Right forelimb (tissue), 1 donor: ENCODE data around the gene SLC25A19.

Experiments used
- DNase-seq: peaks from one replicate; pipeline ENCODE4 v3.0.0-alpha.2; 2018

SLC25A19 gene

DNA sequence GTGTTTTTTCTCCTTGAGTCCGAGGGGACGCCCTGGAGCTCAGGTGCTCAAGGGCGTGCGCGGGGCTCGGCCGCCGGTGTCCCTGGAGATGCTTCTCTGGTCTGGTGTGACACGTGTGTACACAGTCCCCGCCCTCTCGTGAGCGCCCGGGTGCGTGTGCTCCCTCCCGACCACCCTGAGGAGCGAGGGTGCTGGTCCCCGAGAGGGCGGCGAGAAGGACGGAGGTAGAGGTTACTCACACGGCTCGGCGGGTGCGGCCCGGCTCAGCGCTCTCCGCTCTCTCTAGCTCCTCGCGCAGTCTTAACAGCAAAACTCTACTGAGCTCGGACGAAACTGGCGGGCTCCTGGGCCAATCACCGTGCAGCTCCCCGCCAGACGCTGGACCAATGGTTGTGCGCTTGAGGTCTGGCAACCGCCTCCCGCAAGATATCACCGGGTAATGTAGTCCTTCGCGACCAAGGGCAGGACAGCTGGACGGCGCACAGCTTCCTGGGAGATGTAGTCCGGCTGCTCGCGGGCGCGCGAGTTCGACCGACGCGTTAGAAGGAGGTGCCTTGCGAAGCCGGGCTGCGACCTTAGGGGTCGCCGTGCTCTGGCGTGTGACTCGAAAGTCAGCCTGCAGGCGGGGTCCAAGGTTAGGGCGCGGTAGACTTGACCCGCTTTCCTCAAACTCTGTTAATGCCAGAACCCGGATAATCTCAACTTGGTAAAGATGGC is at the start of gene SLC25A19:
Gene SLC25A19 (minus strand): TSS at position 319 of the 717 bp plus-strand sequence. CDS start 2,669 bp downstream, outside the sequence.
- peak; percentile 96 for DNase-seq

DNA sequence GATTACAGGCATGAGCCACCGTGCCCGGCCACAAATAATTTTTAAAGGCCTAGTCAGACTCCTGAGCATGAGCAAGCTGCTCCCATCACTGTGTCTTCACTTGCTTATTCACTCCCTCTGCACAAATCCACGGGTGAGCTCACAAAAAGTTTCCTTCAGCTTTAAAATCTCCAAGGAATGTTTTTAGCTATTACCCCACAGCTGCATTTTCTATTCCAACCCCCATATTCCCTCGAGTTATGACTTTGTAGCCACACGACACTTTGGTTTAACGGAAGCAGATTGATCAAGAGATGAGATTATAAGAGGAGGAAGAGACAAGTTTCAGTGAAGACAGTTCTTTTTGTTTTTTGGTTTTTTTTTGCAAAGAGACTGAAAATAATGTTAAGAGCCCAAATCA is 49.1 kb upstream of the SLC25A19 start:
- no peak for DNase-seq

DNA sequence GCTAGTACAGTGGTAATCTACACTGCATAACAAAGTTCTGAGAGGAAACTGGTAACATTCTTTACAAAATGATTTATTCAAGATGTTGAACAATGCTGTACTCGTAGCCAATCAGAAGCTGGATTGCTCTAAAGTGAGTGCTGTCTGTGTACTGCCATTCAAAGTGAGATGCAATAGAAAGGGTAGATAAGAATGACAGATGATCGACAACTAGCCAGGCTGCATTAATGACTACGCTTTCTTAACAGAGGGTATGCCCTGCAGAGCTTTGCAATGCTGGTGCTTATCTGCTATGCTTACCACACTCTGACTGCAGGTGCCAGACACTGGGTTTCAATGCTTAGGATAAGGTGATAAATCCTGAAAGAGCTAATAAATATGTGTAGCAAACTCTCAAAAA is 46.1 kb upstream of the SLC25A19 start:
- DNase-seq = no peak

DNA sequence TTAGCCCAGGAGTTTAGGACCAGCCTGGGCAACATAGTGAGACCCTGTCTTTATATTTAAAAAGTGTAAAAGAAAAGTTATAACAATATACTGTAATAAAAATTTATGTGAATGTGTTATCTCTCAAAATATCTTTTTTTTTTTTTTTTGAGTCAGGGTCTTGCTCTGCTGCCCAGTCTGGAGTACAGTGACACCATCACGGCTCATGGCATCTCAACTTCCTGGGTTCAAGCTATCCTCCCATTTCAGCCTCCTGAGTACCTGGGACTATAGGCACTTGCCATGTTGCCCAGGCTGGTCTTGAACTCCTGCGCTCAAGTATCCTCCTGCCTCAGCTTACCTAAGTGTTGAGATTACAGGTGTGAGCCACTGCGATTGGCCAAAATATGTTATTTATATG is 45.5 kb upstream of the SLC25A19 start:
- DNase-seq = no peak

DNA sequence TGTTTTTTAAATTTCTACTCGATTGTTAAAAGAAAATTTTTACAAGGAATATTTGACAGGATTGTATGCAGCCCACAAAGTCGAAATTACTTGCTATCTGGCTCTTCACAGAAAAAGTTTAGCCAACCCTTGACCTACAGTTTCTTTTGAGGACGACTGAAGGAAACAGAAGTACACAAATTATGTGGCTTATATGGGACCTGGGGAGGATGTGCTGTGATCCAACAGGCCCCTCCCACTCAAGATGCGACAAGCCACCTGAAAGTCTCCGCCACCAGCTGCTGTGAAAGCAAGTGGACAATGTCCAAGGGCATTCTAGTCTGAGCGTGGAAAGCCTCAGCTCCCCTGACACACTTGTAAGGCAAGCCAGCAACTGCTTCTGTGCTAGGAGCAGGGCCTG is 42.4 kb upstream of the SLC25A19 start:
- no peak for DNase-seq

DNA sequence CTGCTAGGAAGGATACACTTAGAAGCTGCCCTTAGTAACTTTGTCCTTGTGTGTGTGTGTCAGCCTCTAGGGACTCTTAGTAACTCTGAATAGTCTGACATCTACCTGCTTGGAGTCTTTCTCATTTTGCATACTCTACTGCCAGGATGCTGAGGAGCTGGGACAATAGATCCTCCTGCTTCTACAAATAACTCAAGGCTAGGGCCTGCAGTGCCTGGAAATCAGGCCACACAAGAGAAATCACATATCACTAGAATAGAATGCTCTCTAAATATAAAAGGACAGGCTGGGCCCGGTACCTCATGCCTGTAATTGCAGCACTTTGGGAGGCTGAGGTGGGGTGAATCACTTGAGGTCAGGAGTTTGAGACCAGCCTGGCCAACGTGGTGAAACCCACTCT is 38.5 kb upstream of the SLC25A19 start:
- DNase-seq = no peak

DNA sequence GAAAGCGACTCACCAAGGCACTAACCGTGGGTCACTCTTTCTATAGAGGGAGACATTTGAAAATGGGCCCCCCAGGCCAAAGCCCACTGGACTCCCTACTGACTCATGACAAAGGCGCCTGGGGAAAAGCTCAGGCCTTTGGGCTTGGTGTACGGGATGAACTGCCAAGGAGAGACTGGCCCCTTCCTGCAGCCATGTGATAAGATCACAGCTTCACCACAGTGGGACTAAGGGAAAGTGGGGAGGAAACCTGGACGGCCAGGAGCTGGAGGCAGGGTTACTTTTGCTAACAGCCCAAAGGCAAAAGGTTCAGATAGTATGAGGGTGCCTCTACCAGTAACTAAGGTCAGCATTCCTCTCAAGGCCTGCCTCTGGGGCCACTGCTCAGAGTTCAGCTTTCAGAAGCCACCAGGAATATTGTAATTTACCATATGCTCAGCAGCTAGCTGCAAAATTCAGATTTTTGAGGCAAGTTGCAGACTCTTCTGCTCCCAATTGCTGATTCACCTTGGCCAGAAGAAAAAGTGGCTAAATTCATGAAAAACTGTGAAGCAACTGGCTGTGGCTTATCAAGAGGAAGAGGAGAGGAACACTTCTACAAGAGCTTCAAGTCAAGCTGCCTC is 37.1 kb upstream of the SLC25A19 start:
- no peak for DNase-seq

DNA sequence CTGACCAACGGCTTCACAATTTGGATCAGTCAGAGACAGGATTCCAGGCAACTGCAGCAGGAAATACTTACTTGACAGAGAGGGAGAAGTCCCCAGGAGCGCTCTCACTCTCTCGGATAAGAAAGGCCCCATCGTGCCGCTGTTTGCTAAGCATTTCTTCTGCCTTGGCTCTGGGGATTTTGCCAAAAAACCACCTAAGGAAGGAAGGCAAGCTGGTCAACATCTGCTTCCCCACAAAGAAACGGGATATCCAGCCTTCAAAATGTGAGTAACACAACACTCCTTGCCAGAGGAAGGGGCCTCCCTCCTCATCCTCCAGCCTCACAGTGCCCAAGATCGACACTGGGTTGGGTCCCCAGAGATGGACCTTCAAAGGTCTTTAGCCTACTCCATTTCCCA is 36.6 kb upstream of the SLC25A19 start:
- DNase-seq = no peak

DNA sequence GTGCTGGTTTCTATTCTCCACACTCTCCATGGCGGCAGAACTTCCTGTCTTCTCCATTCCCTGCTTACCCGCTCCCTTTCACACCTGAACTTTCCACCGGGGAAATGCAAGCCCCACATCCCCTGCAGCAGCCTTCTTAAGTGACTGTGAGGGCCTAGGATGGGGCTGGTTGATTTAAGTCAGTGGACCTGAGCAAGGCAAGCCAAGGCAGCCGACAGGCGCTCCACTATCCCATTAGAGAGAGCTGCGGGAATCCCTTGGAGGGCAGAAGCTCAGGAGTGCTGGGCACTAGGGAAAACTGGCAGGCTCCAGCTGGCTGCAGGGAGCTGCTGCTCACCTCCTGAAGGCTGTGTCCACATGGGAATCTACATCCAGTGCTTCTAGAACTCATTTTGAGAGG is 36.1 kb upstream of the SLC25A19 start:
- DNase-seq = no peak

DNA sequence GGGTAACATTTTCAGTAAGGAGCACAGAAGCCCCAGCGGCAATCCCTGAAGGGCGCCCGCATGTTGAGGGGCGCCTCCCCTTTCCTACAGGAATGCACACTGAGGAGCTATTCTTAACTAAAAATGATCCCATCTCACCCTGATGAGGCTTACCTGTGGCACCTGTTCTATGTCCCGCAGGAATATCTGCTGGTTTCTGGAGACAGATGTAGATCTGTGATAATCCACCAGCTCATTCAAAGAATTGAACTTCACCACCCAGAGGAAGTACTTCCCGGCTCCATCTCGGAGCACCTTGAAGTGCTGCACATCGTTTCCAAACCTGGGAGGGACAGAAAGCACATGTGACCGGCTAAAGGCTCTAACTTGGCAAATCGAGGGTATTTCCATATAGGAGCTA is 32.3 kb upstream of the SLC25A19 start:
- DNase-seq = no peak

DNA sequence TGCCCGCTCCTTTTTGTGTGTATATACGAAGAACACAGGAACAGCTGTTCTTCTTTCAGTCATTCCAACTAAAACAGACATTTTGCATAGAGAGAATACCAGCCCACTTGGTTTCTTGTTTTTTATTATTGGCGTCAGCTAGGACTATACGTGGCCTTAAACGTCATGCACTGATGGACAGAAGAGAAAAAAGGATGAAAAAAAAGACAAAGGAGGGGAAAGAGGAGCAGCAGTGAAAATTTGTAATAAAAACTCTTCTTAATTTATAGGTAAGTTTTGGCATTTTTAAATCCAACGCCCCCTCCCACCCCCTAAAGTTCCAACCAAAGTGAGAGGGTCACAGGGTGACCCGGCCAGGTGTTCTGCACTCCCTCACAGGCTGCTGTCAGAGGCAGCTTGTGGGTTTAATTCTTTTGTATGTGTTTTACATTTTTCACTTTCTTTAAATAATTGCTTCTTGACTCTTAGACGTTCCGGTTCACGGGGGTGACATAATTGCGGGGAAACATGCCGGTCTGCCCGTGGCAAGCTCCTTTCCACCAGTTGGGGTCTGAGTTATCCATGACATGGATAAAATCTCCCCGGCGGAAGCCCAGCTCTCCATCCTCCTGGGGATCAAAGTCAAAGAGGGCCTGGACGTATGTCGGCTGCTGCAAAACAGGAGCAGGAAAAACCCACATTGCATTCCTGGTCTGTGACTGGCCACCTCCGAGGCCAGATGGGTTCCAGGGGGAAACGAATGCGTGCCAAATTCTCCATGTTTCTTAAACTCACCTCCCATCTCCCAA is 30.9 kb upstream of the SLC25A19 start:
- DNase-seq = no peak

DNA sequence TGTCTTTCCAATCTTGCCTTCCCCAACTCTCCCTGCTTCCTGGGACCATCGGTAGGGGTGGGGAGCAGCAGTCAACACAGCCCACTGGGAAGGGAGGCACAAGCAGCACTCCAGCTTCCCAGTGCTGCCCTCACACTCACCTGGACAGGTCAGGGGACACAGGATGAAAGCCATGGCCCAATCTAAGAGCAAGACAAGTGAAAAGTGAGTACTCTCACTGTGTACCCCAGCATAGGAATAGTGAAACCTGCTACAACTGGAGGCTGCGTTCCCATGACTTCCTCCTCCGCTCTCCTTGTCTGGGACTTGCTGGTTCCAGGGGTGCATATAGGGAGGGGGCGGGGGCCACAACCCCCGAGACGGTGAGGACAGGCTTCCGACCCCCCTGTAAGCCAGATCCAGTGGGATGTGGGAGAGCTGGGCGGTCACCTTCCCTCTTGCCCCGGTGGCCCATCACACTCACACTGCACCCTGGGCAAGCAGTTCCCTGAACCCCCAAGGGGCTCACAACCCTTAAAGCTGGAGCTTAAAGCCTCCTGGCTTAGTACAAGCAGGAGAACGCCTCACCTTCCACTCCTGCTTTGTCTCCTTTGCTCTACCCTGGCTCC is 29.5 kb upstream of the SLC25A19 start:
- no peak for DNase-seq

DNA sequence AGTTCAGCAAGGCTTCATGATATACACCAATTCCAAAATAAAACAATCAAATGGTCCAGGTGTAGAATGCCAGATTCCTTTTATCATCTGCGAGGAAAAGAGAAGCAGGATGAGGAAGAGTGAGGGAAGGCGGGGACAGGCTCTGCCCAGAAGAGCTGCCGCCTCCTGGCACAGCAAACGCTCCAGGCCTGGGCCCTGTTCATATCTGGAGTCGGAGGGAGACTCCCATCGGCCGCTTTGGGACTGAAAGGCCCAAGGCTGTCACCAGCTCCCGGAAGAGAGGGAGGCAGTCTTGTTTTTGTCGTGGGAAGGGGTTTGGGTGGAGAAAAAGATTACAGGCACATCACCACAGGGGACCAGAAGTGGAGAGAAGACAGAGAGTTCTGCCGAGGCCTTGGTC is 29.0 kb upstream of the SLC25A19 start:
- DNase-seq = no peak

DNA sequence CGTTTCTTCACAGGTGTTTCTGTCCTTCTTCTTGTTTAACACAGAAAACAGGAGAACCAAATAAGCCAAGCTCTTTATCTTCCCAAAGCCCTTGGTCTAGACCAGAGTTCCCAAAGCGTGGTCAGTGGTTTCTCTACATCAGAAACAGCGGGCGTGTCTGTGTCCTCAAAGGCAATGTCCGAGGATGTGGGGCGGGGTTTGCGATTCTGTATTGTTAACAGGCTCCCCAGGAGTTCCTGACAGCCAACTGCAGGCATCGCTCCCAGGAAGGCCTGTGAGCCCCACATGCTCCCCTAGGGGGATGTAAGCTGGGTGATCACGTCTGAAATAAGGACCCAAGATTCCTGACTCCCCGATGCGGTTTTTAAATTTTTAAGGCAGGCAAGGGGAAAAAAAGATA is 28.4 kb upstream of the SLC25A19 start:
- no peak for DNase-seq

DNA sequence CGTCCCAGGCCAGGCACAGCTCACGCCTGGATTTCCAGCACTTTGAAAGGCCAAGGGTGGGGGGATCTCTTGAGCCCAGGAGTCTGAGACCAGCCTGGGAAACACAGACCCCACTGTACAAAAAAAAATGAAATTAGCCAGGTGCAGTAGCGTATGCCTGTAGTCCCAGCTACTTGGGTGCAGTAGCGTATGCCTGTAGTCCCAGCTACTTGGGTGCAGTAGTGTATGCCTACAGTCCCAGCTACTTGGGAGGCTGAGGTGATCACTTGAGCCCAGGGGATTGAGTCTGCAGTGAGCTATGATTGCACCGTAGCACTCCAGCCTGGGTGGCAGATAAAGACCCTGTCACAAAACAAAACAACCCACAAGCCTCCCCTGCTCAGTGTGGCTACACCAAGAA is 27.0 kb upstream of the SLC25A19 start:
- DNase-seq = no peak

DNA sequence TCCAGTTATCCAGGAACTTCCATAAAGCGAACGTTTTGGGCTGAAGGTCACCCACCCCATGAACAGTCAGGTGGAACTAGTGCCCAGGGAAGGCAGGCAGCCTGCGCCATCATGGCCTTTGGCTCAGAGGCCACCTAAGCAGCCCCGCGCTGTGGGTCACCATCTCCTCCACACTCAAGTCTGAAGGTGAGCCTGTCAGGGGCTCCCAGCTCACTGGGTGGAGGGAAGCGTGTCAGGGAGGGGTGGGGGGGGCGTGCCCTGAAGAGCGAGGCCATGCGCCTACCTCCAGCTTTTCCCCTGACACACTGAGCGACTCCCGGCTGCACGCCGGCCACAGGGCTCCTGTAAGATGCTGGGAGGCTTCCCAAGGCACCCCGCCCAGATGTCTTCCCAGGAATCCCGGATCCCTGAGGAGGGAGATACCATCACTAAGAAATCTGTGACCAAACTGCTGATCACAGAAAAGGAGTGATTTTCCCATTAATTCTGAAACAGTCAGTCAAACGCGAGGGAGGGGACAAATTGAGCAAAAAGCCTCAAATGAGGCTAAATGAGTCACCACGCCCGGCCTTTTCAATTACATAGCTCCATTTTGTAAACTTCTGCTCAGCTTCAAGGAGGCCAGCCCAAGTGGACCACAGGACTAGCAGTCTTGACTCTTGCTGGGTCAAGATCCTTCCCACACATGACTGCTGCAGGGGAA is 26.5 kb upstream of the SLC25A19 start:
- no peak for DNase-seq

DNA sequence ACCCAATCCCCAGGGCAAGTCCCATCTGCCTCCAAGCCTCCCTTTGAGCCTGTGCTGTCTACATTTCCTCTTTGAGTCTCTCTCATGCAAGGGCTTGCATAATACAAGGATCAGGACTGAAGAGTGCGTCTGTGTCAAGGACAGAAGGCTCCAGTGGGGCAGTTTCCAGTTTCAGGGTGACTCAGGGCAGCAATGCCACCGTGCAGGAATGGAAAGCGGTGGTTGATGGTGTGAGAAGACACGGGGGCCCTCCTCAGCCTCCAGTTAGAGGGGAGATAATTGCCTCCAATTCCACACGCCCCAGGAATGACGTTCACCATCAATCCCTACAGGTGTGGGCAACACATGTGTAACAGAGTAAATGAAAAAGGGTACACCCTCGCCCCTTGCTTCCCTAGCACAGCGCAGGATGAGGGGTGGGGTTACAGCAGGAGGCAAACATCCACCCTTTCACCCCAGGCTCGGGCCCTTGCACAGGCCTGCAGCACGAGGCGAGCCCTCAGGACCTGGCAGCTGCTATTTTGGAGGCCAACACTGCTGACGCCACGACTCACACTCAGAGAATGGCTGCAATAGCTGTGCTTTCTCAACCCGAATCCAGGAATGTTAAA is 24.8 kb upstream of the SLC25A19 start:
- DNase-seq = no peak

DNA sequence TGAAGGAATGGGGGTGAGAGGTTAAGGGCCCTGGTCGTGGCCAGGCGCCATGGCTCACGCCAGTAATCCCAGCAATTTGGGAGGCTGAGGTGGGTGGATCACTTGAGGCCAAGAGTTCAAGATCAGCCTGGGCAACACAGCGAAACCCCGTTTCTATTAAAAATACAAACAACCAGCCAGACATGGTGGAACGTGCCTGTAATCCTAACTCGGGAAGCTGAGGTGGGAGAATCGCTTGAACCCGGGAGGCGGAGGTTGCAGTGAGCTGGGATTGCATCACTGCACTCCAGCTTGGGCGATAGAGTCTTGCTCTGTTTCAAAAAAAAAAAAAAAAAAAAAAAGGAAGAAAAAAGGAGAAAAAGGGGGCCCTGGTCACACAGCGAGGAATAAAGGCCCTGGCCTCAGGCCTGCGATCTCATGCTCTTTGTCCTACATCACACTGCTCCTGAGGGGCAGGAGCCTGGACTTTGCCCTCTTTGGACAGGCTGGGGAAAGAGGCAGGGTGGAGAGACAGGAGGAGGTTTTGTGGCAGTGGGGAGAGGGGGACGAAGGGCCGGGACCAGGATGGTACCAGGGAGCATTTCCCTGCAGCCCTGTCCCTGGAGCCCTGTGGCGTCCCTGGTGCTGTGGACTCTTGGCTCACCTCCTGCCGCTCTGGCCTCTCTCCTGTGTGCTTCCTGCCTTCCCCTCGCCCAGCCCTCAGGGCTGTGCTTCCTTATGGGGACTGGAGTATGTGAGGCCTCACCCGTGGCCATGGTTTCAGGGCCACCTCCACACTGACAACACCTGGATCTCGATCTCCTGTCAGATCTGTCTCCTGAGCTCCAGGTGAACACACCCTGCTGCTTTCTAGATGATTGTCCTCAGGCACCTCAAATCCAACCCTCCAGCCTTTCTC is 19.7 kb upstream of the SLC25A19 start:
- DNase-seq = no peak

DNA sequence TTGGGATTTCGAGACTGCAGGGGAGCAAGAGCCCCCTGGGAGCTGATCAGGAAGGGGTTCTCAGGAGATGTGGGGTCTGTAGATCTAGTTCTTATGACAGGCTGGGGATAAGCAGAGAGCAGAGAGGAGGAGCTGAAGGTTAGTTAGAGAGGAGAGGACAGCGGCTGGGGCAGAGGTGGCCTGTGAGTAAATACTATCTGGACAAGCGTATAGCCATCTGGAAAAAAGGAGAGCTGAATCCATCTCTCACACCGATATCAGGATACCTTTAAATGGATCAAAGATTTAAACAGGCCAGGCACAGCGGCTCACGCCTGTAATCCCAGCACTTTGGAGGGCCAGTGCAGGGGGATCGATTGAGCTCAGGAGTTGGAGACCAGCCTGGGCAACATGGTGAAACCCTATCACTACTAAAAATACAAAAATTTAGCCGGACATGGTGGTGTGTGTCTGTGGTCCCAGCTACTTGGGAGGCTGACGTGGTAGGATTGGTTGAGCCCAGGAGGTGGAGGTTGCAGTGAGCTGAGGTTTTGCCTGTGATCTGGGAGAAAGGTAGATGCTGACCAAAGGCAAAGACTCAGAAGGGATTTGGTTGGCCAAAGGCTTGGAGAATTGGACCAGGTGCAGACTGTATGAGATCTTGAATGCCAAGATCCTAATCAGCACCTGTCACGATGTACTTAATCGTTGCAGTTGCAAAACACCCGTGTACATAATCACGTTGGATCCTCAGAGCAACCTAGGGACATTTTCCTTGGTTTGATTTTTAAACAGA is 18.9 kb upstream of the SLC25A19 start:
- no peak for DNase-seq

DNA sequence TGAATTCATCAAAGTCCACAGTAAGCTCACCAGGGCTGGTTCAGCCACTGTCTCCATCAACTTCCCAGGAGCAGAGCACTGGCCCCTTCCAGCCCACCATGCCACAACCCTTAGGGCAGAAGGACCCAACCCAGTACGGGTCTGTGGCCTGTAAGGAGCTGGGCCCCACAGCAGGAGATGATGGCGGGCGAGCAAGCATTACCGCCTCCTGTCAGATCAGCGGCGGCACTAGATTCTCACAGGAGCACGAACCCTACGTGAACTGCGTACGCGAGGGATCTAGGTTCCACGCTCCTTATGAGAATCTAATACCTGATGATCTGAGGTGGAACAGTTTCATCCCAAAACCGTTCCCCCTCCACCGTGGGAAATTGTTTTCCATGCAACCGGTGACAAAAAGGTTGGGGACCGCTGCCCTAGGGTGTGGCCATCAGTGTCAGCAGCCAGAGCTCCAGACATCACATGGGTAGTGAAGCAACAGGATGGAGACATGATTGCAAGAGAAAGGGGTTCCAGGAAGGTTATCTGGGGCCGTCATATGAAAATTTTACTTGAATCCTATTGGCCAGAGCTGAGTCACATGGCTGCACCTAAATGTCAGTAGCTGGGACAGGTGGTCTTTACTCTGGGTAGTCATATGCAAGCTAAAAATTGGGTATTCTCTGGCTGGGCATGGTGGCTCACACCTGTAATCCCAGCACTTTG is 12.4 kb upstream of the SLC25A19 start:
- DNase-seq = no peak
